K562 (cell line): Measurements from ENCODE around the gene SERTAD4. TPM values are rescaled to one million over a fixed set of nuclear protein-coding genes. Genes with fewer than 3 reads are reported as not detected.

Experiments used
- ATAC-seq: fragments of 200-7000 bp; cut with Tn5 transposase; 3 replicates; pipeline ENCODE4 v1.9.1; 2020; ENCODE audit warnings: moderate library complexity
- BruUV-seq: library from RNA; stranded (reverse); fragments of 400-500 nt; replicated peaks from 2 replicates; lab custom pipeline; 2021; lab: Mats Ljungman, UMichigan
- CTCF ChIA-PET: fragments of 300-600 bp; formaldehyde crosslinking; extraction: SDS; loops from one replicate; lab custom pipeline; 2021; ENCODE audit warnings: low intra/inter-chr PET ratio; lab: Yijun Ruan, JAX
- POLR2A ChIA-PET: fragments of 300-600, 350-650 bp; sonication (Branson Sonifier 250); formaldehyde crosslinking; extraction: SDS; loops from one replicate; lab custom pipeline; 2021; ENCODE audit warnings: antibody characterized with exemption, inconsistent platforms; lab: Yijun Ruan, JAX
- DNase-seq, 4 experiments: peaks; one replicate each; pipeline versions ENCODE4 v3.0.0 to v3.0.0-alpha.2; 2011 to 2018; ENCODE audit warnings: low spot score in 3 of 4, mixed read lengths in 3 of 4; ENCODE audit errors: extremely low read depth in 1 of 4
- FAIRE-seq: peaks from 2 replicates; lab custom pipeline; 2011; peaks lifted over from hg19 to GRCh38; lab: Jason Lieb, UNC
- H2AFZ ChIP-seq: 2 replicates; pipeline ENCODE4 v1.6.0; 2011; ENCODE audit warnings: low read depth, low read length, control low read depth, inconsistent platforms
- H3K27ac ChIP-seq: fragments of 200-600 bp; 3 replicates; pipeline ENCODE4 v1.8.0; 2011; ENCODE audit warnings: low read depth, mild to moderate bottlenecking, control low read depth, inconsistent platforms, low read length, moderate library complexity, mixed read lengths; ENCODE audit errors: extremely low read depth
- H3K27me3 ChIP-seq, 2 experiments: fragments of 300-600 bp in 1 of 2; 2 replicates in 1 of 2; 3 replicates in 1 of 2; pipeline versions ENCODE4 v1.6.0 to v1.8.0; 2011; ENCODE audit warnings: inconsistent platforms in 2 of 2, low read length in 2 of 2, mild to moderate bottlenecking in 1 of 2, mixed read lengths in 1 of 2, moderate library complexity in 1 of 2; ENCODE audit not compliant: control insufficient read depth in 2 of 2, insufficient read depth in 2 of 2
- H3K36me3 ChIP-seq: fragments of 300-600 bp; 3 replicates; pipeline ENCODE4 v1.8.0; 2011; ENCODE audit warnings: mild to moderate bottlenecking, low read length, inconsistent platforms; ENCODE audit not compliant: control insufficient read depth, insufficient read depth
- H3K4me1 ChIP-seq, 2 experiments: fragments of 200-600 bp in 1 of 2; replicated peaks in 1 of 2; 2 replicates in 1 of 2; 3 replicates in 1 of 2; pipeline versions ENCODE4 v1.5.1 to v1.8.0; 2011; ENCODE audit warnings: inconsistent platforms in 2 of 2, low read length in 2 of 2, mild to moderate bottlenecking in 1 of 2, mixed read lengths in 1 of 2, moderate library complexity in 1 of 2; ENCODE audit not compliant: control insufficient read depth in 2 of 2, insufficient read depth in 2 of 2
- H3K4me2 ChIP-seq: 2 replicates; pipeline ENCODE4 v1.6.1; 2011; ENCODE audit warnings: low read length, control low read depth, inconsistent platforms, mixed read lengths; ENCODE audit not compliant: insufficient read depth
- H3K4me3 ChIP-seq: fragments of 200-600 bp; sonication (generic), shearing (Covaris generic); 2 replicates; pipeline ENCODE4 v1.5.1; 2016; ENCODE audit warnings: control low read depth, inconsistent platforms
- H3K79me2 ChIP-seq: fragments of 200-600 bp; 3 replicates; pipeline ENCODE4 v1.8.0; 2011; ENCODE audit warnings: low read length, inconsistent platforms; ENCODE audit not compliant: control insufficient read depth, insufficient read depth
- H3K9ac ChIP-seq, 2 experiments: 2 replicates each; pipeline versions ENCODE4 v1.6.0 to v1.6.1; 2011; ENCODE audit warnings: low read depth in 2 of 2, low read length in 2 of 2, control low read depth in 1 of 2, inconsistent platforms in 1 of 2, mild to moderate bottlenecking in 1 of 2, mixed read lengths in 1 of 2; ENCODE audit not compliant: insufficient read depth in 1 of 2
- H3K9me1 ChIP-seq: one replicate; pipeline ENCODE4 v1.6.0; 2011; ENCODE audit warnings: inconsistent platforms, mild to moderate bottlenecking, low read length, moderate library complexity; ENCODE audit not compliant: control insufficient read depth, insufficient read depth
- H3K9me3 ChIP-seq: replicated peaks from 2 replicates; pipeline ENCODE4 v1.5.1; 2011; ENCODE audit warnings: low read depth, low read length, inconsistent platforms; ENCODE audit not compliant: control insufficient read depth, insufficient read depth
- H4K20me1 ChIP-seq: replicated peaks from 2 replicates; pipeline ENCODE4 v1.6.1; 2011; ENCODE audit warnings: low read length, inconsistent platforms, mixed read lengths; ENCODE audit not compliant: control insufficient read depth, insufficient read depth
- ARNT ChIP-seq, 2 experiments: fragments of 450-650 bp; IDR thresholded peaks; 2 replicates each; pipeline ENCODE4 v1.6.1; 2016; ENCODE audit warnings: mild to moderate bottlenecking in 1 of 2
- HDAC3 ChIP-seq: fragments of 450-650 bp; IDR thresholded peaks from 2 replicates; pipeline ENCODE4 v1.6.1; 2018; ENCODE audit warnings: borderline replicate concordance, mild to moderate bottlenecking, moderate library complexity; ENCODE audit not compliant: partially characterized antibody
- MEF2A ChIP-seq: IDR thresholded peaks from 2 replicates; pipeline ENCODE4 v1.6.1; 2011; ENCODE audit warnings: low read depth, mild to moderate bottlenecking, low read length, moderate library complexity; ENCODE audit not compliant: control insufficient read depth
- MTA3 ChIP-seq: fragments of 450-650 bp; formaldehyde crosslinking; IDR thresholded peaks from 2 replicates; pipeline ENCODE4 v1.6.1; 2017; ENCODE audit warnings: mild to moderate bottlenecking, borderline replicate concordance
- PHB2 ChIP-seq: fragments of 450-650 bp; IDR thresholded peaks from 2 replicates; pipeline ENCODE4 v1.6.1; 2017; ENCODE audit warnings: low read depth
- POLR2A ChIP-seq: fragments of 450-650 bp; conservative IDR thresholded peaks from 2 replicates; pipeline ENCODE4 v1.6.1; 2016
- PYGO2 ChIP-seq: fragments of 450-650 bp; IDR thresholded peaks from 2 replicates; pipeline ENCODE4 v1.6.1; 2016; ENCODE audit warnings: mild to moderate bottlenecking, missing genetic modification characterization, moderate library complexity, missing compliant biosample characterization
- SNIP1 ChIP-seq: fragments of 450-650 bp; IDR thresholded peaks from 2 replicates; pipeline ENCODE4 v1.7.1; 2017; ENCODE audit warnings: low read depth, mild to moderate bottlenecking
- TAF7 ChIP-seq: fragments of 450-650 bp; IDR thresholded peaks from 2 replicates; pipeline ENCODE4 v1.6.1; 2016; ENCODE audit warnings: missing genetic modification characterization, missing compliant biosample characterization
- ZNF197 ChIP-seq: fragments of 200-800 bp; sonication (Bioruptor generic); IDR thresholded peaks from 2 replicates; pipeline ENCODE4 v1.6.1; 2016; ENCODE audit warnings: low read depth, missing genetic modification characterization, missing compliant biosample characterization
- ZSCAN32 ChIP-seq: fragments of 450-650 bp; formaldehyde crosslinking; IDR thresholded peaks from 2 replicates; pipeline ENCODE4 v1.4.0; 2020; ENCODE audit warnings: mild to moderate bottlenecking, moderate library complexity
- WGBS: fragments of 100-300 bp; shearing (Covaris generic); methylation state at CpG from one replicate; pipeline ENCODE4 v1.1.6; 2016; ENCODE audit warnings: low coverage, mixed read lengths; ENCODE audit not compliant: insufficient coverage; ENCODE audit errors: missing lambda C conversion rate; 5-methylcytosine and 5-hydroxymethylcytosine counted together
- in situ Hi-C: fragments of 300-500 bp; cut with MboI; formaldehyde crosslinking; loops from 4 replicates; pipeline ENCODE4 v1.15.0; 2018; ENCODE audit warnings: inconsistent platforms, mixed read lengths
- intact Hi-C: fragments of 100-400 bp; cut with micrococcal nuclease; formaldehyde crosslinking; loops from 2 replicates; pipeline ENCODE4 v1.14.2; 2022
- polyA plus RNA-seq, 8 experiments: library from polyadenylated mRNA; depleted of rRNA in 4 of 8; stranded (reverse) in 5 of 8; unstranded in 3 of 8; fragments of >200 nt; fragmentation: Nextera tagmentation in 2 of 8; fragmentation: Illumina TruSeq in 1 of 8; extraction: Ambion mirVana in 2 of 8; extraction: Trizol in 1 of 8; gene quantifications; 2 replicates each; pipeline versions ENCODE4 v1.2.1 to v1.2.3, GENCODE V29; 2011 to 2014; ENCODE audit warnings: inconsistent platforms in 1 of 8, missing spikeins in 1 of 8
- total RNA-seq, 7 experiments: library from RNA; depleted of rRNA in 6 of 7; stranded (reverse); fragments of >200 nt in 6 of 7; fragmentation: Illumina TruSeq in 2 of 7; extraction: Trizol in 2 of 7; gene quantifications; 2 replicates each; pipeline versions ENCODE4 v1.2.1 to v1.2.3, GENCODE V29; 2011 to 2021; ENCODE audit warnings: low replicate concordance in 1 of 7

Gene SERTAD4
- total and polyA plus RNA-seq, 9 of the 15 experiments (the other 6 are each of a cell fraction or from before 2014, with no cell fraction given), result not detected

GRCh38 chr1:210237479-210237878 is 4.9 kb downstream of the SERTAD4 start:
- intact Hi-C loops (no loop called here), in situ Hi-C loops (no loop called here)
- H3K36me3 ChIP-seq, result no peaks in the 10 kb centered on the region
- FAIRE-seq (no peak), DNase-seq (no peak), ATAC-seq (no peak)
- peaks cover 15 to 18% of the 10 kb centered on the region in 2 experiments for H3K27me3 ChIP-seq
- H3K9me1 ChIP-seq, result no peaks in the 10 kb centered on the region
- no peak for TF ChIP-seq SNIP1
- no peak for TF ChIP-seq MTA3
- TF ChIP-seq ZSCAN32 (CRISPR knock-in tag), result no peak
- no peak for TF ChIP-seq MEF2A
- no peak for TF ChIP-seq PYGO2
- TF ChIP-seq HDAC3, result no peak
- no peak for TF ChIP-seq TAF7
- no peak for TF ChIP-seq ZNF197 (CRISPR knock-in tag)
- no peak for TF ChIP-seq PHB2
- no peak for TF ChIP-seq ARNT (IDR thresholded peaks at IDR 0.05)
- TF ChIP-seq POLR2A, result no peak
- BruUV-seq, result no TSS peak
- no peak overlapping the region for H3K4me3 ChIP-seq
- no peak overlapping the region for H3K27ac ChIP-seq
- H2AFZ ChIP-seq, result no peak overlapping the region
- H3K9me3 ChIP-seq, result no peaks in the 10 kb centered on the region
- H3K4me2 ChIP-seq, result no peak overlapping the region
- no peaks in the 10 kb centered on the region for H4K20me1 ChIP-seq
- H3K4me1 ChIP-seq, result peaks cover 0 to 21% of the 10 kb centered on the region in 2 experiments; a peak in 4 of 5 replicates
- POLR2A ChIA-PET, result interaction anchor here (0.6 to 0.9 kb wide), 2 partner anchors 14 to 402 kb away, joined by 3 read pairs; no protein-coding TSS in a partner anchor
- 2% methylated on average over 5 of the region's 5 CpGs for WGBS
- no peaks in the 10 kb centered on the region for H3K79me2 ChIP-seq
- no peak overlapping the region for H3K9ac ChIP-seq
- CTCF ChIA-PET, result no interaction called here
